Endothelial cell of hepatic sinusoid (primary cell): ENCODE measurements around the gene PEMT.

Experiments
- in situ Hi-C: cut with HindIII; loops from 2 replicates; pipeline ENCODE4 v1.10.0; 2017; ENCODE audit warnings: low sequenced_read_pairs

Gene PEMT

GRCh38 chr17:17572010-17572785 lies 19.3 kb downstream of the PEMT start:
- in situ Hi-C loops = loop anchor here (5.0 kb wide), 1 partner anchor 45 kb away; no protein-coding TSS in a partner anchor

- in situ Hi-C loops = loop anchor here (5.0 kb wide), 1 partner anchor 44 kb away; no protein-coding TSS in a partner anchor
Measured at GRCh38 chr17:17570798-17571716, 20.5 kb downstream of the PEMT start.

- in situ Hi-C loops = loop anchor here (5.0 kb wide), 1 partner anchor 43 kb away; no protein-coding TSS in a partner anchor
Measured at GRCh38 chr17:17570140-17570797, 21.2 kb downstream of the PEMT start.

GRCh38 chr17:17569691-17570090 lies 21.8 kb downstream of the PEMT start:
- in situ Hi-C loops = loop anchor here (5.0 kb wide), 1 partner anchor 42 kb away; no protein-coding TSS in a partner anchor

- in situ Hi-C loops = no loop called here
Measured at GRCh38 chr17:17568772-17569195, 22.7 kb downstream of the PEMT start.

GRCh38 chr17:17567631-17568030 lies 23.9 kb downstream of the PEMT start:
- in situ Hi-C loops = no loop called here

- in situ Hi-C loops = no loop called here
Measured at GRCh38 chr17:17566896-17567513, 24.5 kb downstream of the PEMT start.

GRCh38 chr17:17565471-17566339 lies 25.8 kb downstream of the PEMT start:
- in situ Hi-C loops = no loop called here

GRCh38 chr17:17564896-17565295 lies 26.6 kb downstream of the PEMT start:
- in situ Hi-C loops = no loop called here

GRCh38 chr17:17564323-17564722 lies 27.2 kb downstream of the PEMT start:
- in situ Hi-C loops = no loop called here

GRCh38 chr17:17563530-17563929 lies 28.0 kb downstream of the PEMT start:
- in situ Hi-C loops = no loop called here

GRCh38 chr17:17562146-17562511 lies 29.4 kb downstream of the PEMT start:
- in situ Hi-C loops = no loop called here

GRCh38 chr17:17561408-17562145 lies 29.9 kb downstream of the PEMT start:
- in situ Hi-C loops = no loop called here

GRCh38 chr17:17560975-17561374 lies 30.5 kb downstream of the PEMT start:
- in situ Hi-C loops = no loop called here

GRCh38 chr17:17560167-17560566 lies 31.3 kb downstream of the PEMT start:
- in situ Hi-C loops = no loop called here

GRCh38 chr17:17559164-17559563 lies 32.3 kb downstream of the PEMT start:
- in situ Hi-C loops = no loop called here

- in situ Hi-C loops = no loop called here
Measured at GRCh38 chr17:17558431-17558830, 33.1 kb downstream of the PEMT start.

GRCh38 chr17:17557796-17558195 lies 33.7 kb downstream of the PEMT start:
- in situ Hi-C loops = no loop called here

GRCh38 chr17:17556671-17557070 lies 34.8 kb downstream of the PEMT start:
- in situ Hi-C loops = no loop called here
